ENCODE measurements around the gene SMCO2.

DNA sequence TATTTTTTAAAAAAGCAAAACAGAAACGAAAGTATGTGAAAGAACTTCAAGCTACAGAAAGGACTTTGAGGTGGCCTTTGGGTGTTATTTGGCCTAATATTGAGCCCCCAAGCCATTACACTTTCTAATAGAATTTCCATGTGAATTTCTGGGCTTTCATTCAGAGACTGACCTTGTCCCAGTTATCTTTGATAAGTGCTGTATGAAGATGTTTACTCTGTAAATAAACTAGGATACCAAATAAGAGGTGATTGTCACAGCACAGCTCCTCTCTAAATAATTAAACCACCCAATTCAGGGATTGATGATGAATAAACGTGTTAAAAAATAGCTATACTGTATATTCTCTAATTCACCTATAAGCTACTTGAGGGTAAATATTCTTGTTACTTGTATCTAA, 44.7 kb downstream of the SMCO2 start:
- TF ChIP-seq ISL1 (CRISPR knock-in tag; IDR thresholded peaks at IDR 0.05) (no peak), ZC3H10 (CRISPR knock-in tag; IDR thresholded peaks at IDR 0.05) (no peak)

Data from SK-N-SH treated with all-trans-retinoic acid at 6 μM for 48 hours (cell line).